H1 (cell line): Measurements from ENCODE around the gene ITFG2.

Experiments used
- BRCA1 ChIP-seq: IDR thresholded peaks from 2 replicates; pipeline ENCODE4 v1.6.1; 2012; ENCODE audit warnings: low read depth, low read length, improper control_type of control experiment
- CEBPB ChIP-seq: IDR thresholded peaks from 2 replicates; pipeline ENCODE4 v1.6.1; 2012; ENCODE audit warnings: low read depth, low read length
- GABPA ChIP-seq: IDR thresholded peaks from 2 replicates; pipeline ENCODE4 v1.6.1; 2011; ENCODE audit warnings: mild to moderate bottlenecking, low read length, moderate library complexity, borderline replicate concordance; ENCODE audit not compliant: insufficient read depth
- POLR2A ChIP-seq, 2 experiments: IDR thresholded peaks; 1 replicate in 1 of 2; 2 replicates in 1 of 2; pipeline ENCODE4 v1.6.1; 2011; ENCODE audit warnings: low read depth in 2 of 2, low read length in 2 of 2, mild to moderate bottlenecking in 2 of 2; ENCODE audit errors: control extremely low read depth in 1 of 2
- POLR2AphosphoS5 ChIP-seq: IDR thresholded peaks from 2 replicates; pipeline ENCODE4 v1.6.1; 2011; ENCODE audit warnings: low read depth, low read length
- SP1 ChIP-seq: IDR thresholded peaks from 2 replicates; pipeline ENCODE4 v1.6.1; 2011; ENCODE audit warnings: low read depth, low read length
- ZNF274 ChIP-seq: IDR thresholded peaks from 2 replicates; pipeline ENCODE4 v1.7.0; 2012; ENCODE audit warnings: low read length, borderline replicate concordance; ENCODE audit errors: extremely low read depth
- TF ChIP-seq, protein P1 (sequence below), 3 experiments: IDR thresholded peaks; 1 replicate in 2 of 3; 2 replicates in 1 of 3; pipeline versions ENCODE4 v1.5.1 to v1.6.1; 2011; ENCODE audit warnings: low read length in 3 of 3, mild to moderate bottlenecking in 3 of 3, inconsistent platforms in 2 of 3, low read depth in 1 of 3, moderate library complexity in 1 of 3; ENCODE audit not compliant: insufficient read depth in 1 of 3; ENCODE audit errors: control extremely low read depth in 1 of 3

DNA sequence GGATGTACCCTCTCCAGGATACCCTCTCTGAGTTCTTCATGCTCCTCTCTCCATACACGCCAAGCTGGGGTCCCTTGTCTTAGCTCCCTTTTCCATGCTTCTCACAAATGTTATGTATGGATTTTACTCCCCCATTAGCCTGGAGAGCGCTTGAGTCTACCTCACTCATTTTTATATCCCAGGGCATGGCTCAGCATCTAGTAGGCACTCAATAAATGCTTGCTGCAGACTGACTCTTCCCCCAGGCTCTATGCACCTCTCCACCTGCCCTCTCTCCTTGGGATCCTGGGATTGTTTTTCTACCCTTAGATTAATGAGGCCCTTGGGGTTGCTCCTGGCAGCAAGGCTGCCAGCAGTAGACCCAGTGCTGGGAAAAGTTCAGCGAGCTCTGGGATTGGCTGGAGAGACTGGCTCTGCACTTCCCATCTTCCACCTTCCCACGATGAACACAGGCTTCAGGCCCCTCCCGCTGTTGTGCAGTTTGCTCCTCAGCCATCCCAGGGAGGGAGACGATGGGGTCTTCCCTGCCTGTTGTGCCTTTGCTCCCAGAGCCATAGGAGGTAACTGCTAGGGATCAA is 20.2 kb downstream of the ITFG2 start:
- TF ChIP-seq ZNF274 (no peak), POLR2AphosphoS5 (no peak), GABPA (no peak), POLR2A (IDR thresholded peaks at IDR 0.05; ENCODE audit: control extremely low read depth in 1 of 2, low read depth in 2 of 2, low read length in 2 of 2) (no peak), CEBPB (no peak), BRCA1 (no peak), SP1 (no peak)
- TF ChIP-seq, protein P1, sequence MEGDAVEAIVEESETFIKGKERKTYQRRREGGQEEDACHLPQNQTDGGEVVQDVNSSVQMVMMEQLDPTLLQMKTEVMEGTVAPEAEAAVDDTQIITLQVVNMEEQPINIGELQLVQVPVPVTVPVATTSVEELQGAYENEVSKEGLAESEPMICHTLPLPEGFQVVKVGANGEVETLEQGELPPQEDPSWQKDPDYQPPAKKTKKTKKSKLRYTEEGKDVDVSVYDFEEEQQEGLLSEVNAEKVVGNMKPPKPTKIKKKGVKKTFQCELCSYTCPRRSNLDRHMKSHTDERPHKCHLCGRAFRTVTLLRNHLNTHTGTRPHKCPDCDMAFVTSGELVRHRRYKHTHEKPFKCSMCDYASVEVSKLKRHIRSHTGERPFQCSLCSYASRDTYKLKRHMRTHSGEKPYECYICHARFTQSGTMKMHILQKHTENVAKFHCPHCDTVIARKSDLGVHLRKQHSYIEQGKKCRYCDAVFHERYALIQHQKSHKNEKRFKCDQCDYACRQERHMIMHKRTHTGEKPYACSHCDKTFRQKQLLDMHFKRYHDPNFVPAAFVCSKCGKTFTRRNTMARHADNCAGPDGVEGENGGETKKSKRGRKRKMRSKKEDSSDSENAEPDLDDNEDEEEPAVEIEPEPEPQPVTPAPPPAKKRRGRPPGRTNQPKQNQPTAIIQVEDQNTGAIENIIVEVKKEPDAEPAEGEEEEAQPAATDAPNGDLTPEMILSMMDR (IDR thresholded peaks at IDR 0.05; ENCODE audit: control extremely low read depth in 1 of 3, insufficient read depth in 1 of 3, low read depth in 1 of 3, low read length in 3 of 3) = no peak
